ENCODE measurements around the gene LDLRAD4.
"Not testable (repeated sequence)": the region's sequence is repeated elsewhere in the genome, so short reads cannot be mapped to it uniquely, and the experiment has no call there.

- TF ChIP-seq CTCF (IDR thresholded peaks at IDR 0.05; ENCODE audit: insufficient read depth, low read length); POLR2AphosphoS5 (IDR thresholded peaks at IDR 0.05; ENCODE audit: low read depth): not testable (repeated sequence)
Observed at GRCh38 chr18:13677350-13677749, 458.8 kb downstream of the LDLRAD4 start.

Data from HL-60 (cell line).